A673 (cell line): ENCODE results near the gene KPNB1.

ENCODE experiments used
- EZH2 ChIP-seq: fragments of 200-600 bp; sonication (generic); IDR thresholded peaks from 2 replicates; pipeline ENCODE4 v1.6.1; 2017; ENCODE audit warnings: borderline replicate concordance, low read depth, mild to moderate bottlenecking, mixed read lengths, antibody characterized with exemption, low read length; ENCODE audit not compliant: poor library complexity, severe bottlenecking
- TF ChIP-seq, protein P1 (sequence below): fragments of 300-800, 200-600 bp; sonication (generic); conservative IDR thresholded peaks from 2 replicates; pipeline ENCODE4 v1.5.1; 2017; ENCODE audit warnings: low read depth, mild to moderate bottlenecking, antibody characterized with exemption, low read length, moderate library complexity, mixed read lengths

DNA sequence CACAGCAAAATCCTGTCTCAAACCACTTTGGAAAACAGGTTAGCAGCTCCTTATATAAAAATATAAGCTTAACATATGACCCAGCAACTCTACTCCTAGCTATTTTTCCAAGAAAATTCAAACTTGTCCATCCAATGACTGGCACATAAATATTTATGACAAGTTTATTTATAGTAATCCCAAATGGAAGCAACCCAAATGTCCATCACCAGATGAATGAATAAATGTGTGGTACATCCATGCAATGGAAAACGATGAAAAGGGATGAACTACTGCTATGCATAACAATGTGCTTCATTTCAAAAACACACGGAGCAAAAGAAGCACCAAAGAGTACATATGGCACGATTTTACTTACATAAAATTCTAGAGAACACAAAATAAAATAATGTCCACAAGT, 9.6 kb upstream of the KPNB1 start:
- TF ChIP-seq, protein P1, sequence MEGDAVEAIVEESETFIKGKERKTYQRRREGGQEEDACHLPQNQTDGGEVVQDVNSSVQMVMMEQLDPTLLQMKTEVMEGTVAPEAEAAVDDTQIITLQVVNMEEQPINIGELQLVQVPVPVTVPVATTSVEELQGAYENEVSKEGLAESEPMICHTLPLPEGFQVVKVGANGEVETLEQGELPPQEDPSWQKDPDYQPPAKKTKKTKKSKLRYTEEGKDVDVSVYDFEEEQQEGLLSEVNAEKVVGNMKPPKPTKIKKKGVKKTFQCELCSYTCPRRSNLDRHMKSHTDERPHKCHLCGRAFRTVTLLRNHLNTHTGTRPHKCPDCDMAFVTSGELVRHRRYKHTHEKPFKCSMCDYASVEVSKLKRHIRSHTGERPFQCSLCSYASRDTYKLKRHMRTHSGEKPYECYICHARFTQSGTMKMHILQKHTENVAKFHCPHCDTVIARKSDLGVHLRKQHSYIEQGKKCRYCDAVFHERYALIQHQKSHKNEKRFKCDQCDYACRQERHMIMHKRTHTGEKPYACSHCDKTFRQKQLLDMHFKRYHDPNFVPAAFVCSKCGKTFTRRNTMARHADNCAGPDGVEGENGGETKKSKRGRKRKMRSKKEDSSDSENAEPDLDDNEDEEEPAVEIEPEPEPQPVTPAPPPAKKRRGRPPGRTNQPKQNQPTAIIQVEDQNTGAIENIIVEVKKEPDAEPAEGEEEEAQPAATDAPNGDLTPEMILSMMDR: no peak
- TF ChIP-seq EZH2: no peak
